ENCODE measurements around the gene NNAT.

The NNAT gene

GRCh38 chr20:37567671-37568588 is 46.9 kb downstream of the NNAT start:
- no peak for DNase-seq

GRCh38 chr20:37570419-37570818 is 49.4 kb downstream of the NNAT start:
- DNase-seq = no peak

GRCh38 chr20:37571033-37571432 is 50.0 kb downstream of the NNAT start:
- no peak for DNase-seq

All from SW 1271 (cell line).